SU-DHL-6 (cell line): ENCODE measurements around the gene E2F1.

Experiments used
- CTCF ChIP-seq: fragments of 200-600 bp; sonication (generic); IDR thresholded peaks from one replicate; pipeline ENCODE4 v1.5.1; 2017; ENCODE audit warnings: antibody characterized with exemption, mild to moderate bottlenecking, low read length, moderate library complexity; ENCODE audit not compliant: insufficient read depth, poor library complexity, severe bottlenecking
- EZH2phosphoT487 ChIP-seq: fragments of 200-600 bp; sonication (generic), shearing (Covaris generic); conservative IDR thresholded peaks from 2 replicates; pipeline ENCODE4 v1.6.1; 2018; ENCODE audit warnings: mild to moderate bottlenecking, antibody characterized with exemption, low read length, moderate library complexity, mixed read lengths

- TF ChIP-seq CTCF (no peak), EZH2phosphoT487 (no peak)
Measured at GRCh38 chr20:33711446-33711738, 25.2 kb upstream of the E2F1 start.
